GM12892 (cell line): ENCODE measurements around the gene CACNA2D4.

ENCODE experiments used
- DNase-seq: peaks from one replicate; pipeline ENCODE4 v3.0.0; 2011; ENCODE audit not compliant: insufficient read length
- FAIRE-seq: peaks from 2 replicates; lab custom pipeline; 2011; peaks lifted over from hg19 to GRCh38; lab: Jason Lieb, UNC
- POLR2A ChIP-seq: IDR thresholded peaks from 2 replicates; pipeline ENCODE4 v1.6.1; 2011; ENCODE audit warnings: low read depth, low read length, control low read depth
- POLR2AphosphoS5 ChIP-seq: IDR thresholded peaks from 2 replicates; pipeline ENCODE4 v1.6.1; 2011; ENCODE audit warnings: low read depth, low read length, control low read depth
- TAF1 ChIP-seq: IDR thresholded peaks from 2 replicates; pipeline ENCODE4 v1.6.1; 2011; ENCODE audit warnings: low read depth, mild to moderate bottlenecking, control low read depth, low read length, borderline replicate concordance

Gene CACNA2D4

DNA sequence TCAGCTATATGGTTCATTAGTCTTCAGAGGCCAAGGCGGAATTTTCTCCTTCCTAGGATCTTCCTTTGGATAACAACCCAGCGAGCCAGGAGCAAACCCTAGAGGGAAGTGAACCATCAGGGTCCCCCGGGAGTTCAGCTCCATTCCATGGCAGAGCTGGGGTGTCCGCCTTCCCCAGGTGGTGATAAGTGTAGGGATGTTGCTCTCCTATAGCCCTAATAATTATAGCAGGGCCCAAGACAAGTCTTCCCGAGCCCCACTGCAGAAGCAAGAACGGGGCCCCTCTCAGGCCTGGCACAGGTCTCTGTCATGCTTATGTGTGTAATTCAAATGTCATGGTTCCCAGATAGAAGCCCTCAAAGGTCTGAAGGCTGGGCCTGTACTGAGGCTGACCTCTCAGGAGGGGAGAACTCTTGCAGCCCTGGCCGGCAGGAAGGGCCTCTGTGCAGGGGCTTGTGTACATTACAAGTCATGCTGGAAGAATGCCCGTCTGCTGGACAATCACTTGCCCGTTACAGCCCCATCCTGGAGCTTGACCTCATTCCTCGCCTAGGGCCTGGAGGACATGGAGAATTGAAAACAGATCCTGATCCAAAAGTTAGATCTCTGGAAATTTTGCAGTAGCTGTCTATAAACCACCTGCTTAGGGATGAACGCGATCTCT, 80.8 kb downstream of the CACNA2D4 start:
- TF ChIP-seq TAF1, result no peak
- TF ChIP-seq POLR2A, result no peak
- no peak for TF ChIP-seq POLR2AphosphoS5
- FAIRE-seq, result no peak

GRCh38 chr12:1836854-1837421, 81.5 kb downstream of the CACNA2D4 start:
- TF ChIP-seq POLR2A (no peak), TAF1 (no peak), POLR2AphosphoS5 (no peak)
- no peak for DNase-seq
- FAIRE-seq, result no peak

More for the DNA sequence above, 80.8 kb downstream of the CACNA2D4 start:
- DNase-seq, result no peak

- DNase-seq (no peak), FAIRE-seq (no peak)
- TF ChIP-seq TAF1 (no peak), POLR2A (no peak), POLR2AphosphoS5 (no peak)
These were observed 82.1 kb downstream of the CACNA2D4 start for GRCh38 chr12:1836241-1836803.

- DNase-seq (no peak), FAIRE-seq (no peak)
- no peak for TF ChIP-seq POLR2AphosphoS5
- TF ChIP-seq TAF1, result no peak
- no peak for TF ChIP-seq POLR2A
These were observed 83.0 kb downstream of the CACNA2D4 start for GRCh38 chr12:1835211-1836131.

- DNase-seq (no peak), FAIRE-seq (no peak)
- TF ChIP-seq POLR2A (no peak), POLR2AphosphoS5 (no peak), TAF1 (no peak)
These were observed 84.1 kb downstream of the CACNA2D4 start for GRCh38 chr12:1834186-1834925.

DNA sequence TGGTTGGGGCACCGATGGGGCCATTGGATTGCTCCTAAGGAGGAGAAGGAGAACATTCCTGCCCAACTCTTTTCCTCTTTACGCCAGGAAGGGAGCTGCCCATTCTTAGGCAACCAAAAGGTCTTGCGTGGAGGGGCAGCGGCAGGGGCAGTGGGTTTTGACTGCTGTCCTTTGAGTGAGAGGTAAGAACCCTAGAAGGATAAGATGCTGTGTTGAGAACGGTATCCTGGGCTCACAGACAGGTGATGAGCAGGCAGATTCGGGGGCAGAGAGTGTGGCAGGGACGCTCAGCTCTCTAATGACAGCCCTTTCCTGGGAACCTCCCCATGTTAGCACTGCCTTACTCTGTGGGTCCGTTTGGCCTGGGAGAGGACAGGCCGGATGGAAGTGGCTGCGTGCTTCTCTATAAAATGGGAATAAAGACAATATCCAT, 84.8 kb downstream of the CACNA2D4 start:
- TF ChIP-seq POLR2AphosphoS5 (no peak), TAF1 (no peak)
- no peak for FAIRE-seq
- no peak for DNase-seq

GRCh38 chr12:1832801-1833595, 85.5 kb downstream of the CACNA2D4 start:
- no peak for FAIRE-seq
- TF ChIP-seq TAF1 (no peak), POLR2AphosphoS5 (no peak), POLR2A (no peak)
- DNase-seq, result no peak

- no peak for FAIRE-seq
- TF ChIP-seq TAF1 (no peak), POLR2A (no peak), POLR2AphosphoS5 (no peak)
- no peak for DNase-seq
These were observed 87.2 kb downstream of the CACNA2D4 start for GRCh38 chr12:1830981-1831963.

- no peak for FAIRE-seq
- TF ChIP-seq POLR2AphosphoS5 (no peak), POLR2A (no peak), TAF1 (no peak)
- DNase-seq, result no peak
These were observed 88.0 kb downstream of the CACNA2D4 start for GRCh38 chr12:1830401-1830845.
